Cardiac fibroblast (primary cell): ENCODE data around the gene FOXN1.

ENCODE experiments used
- DNase-seq, 2 donors: peaks; one replicate each; pipeline versions ENCODE4 v3.0.0 to v3.0.0-alpha.2; 2010; ENCODE audit warnings: low read depth in 2 of 2
- H3K4me3 ChIP-seq, 2 donors: replicated peaks in 1 of 2; 1 replicate in 1 of 2; 2 replicates in 1 of 2; pipeline ENCODE4 v1.5.1; 2011; ENCODE audit warnings: low read depth in 2 of 2, low read length in 2 of 2, mild to moderate bottlenecking in 2 of 2, moderate library complexity in 1 of 2
- CTCF ChIP-seq: IDR thresholded peaks from one replicate; pipeline ENCODE4 v1.5.1; 2011; ENCODE audit warnings: low read depth, mild to moderate bottlenecking, low read length, inconsistent platforms

The FOXN1 gene

GRCh38 chr17:28547623-28548416, 41.7 kb downstream of the FOXN1 start:
- TF ChIP-seq CTCF = peak; percentile 96
- H3K4me3 ChIP-seq = no peak overlapping the region

GRCh38 chr17:28548417-28549130, 42.4 kb downstream of the FOXN1 start:
- no peak for TF ChIP-seq CTCF
- DNase-seq = no peak
- no peak overlapping the region for H3K4me3 ChIP-seq

More at GRCh38 chr17:28547623-28548416, 41.7 kb downstream of the FOXN1 start:
- peak; percentile 79 for DNase-seq

GRCh38 chr17:28549236-28550132, 43.3 kb downstream of the FOXN1 start:
- no peak overlapping the region for H3K4me3 ChIP-seq
- DNase-seq = no peak
- no peak for TF ChIP-seq CTCF

GRCh38 chr17:28550858-28551257, 44.7 kb downstream of the FOXN1 start:
- no peak overlapping the region for H3K4me3 ChIP-seq
- no peak for TF ChIP-seq CTCF

GRCh38 chr17:28551421-28552175, 45.5 kb downstream of the FOXN1 start:
- TF ChIP-seq CTCF = no peak
- no peak for DNase-seq

More at GRCh38 chr17:28550858-28551257, 44.7 kb downstream of the FOXN1 start:
- DNase-seq = no peak

More at GRCh38 chr17:28551421-28552175, 45.5 kb downstream of the FOXN1 start:
- H3K4me3 ChIP-seq = peak overlapping the region; percentile 66 to 80
